GM06990 (cell line): ENCODE data around the gene SCN5A.

Experiments
- DNase-seq: peaks from one replicate; pipeline ENCODE4 v3.0.0-alpha.2; 2011; ENCODE audit not compliant: insufficient read length; ENCODE audit errors: extremely low read depth
- H3K27me3 ChIP-seq: replicated peaks from 2 replicates; pipeline ENCODE4 v1.6.0; 2011; ENCODE audit warnings: low read length; ENCODE audit not compliant: control insufficient read depth, insufficient read depth
- H3K36me3 ChIP-seq: 2 replicates; pipeline ENCODE4 v1.5.1; 2011; ENCODE audit warnings: low read length; ENCODE audit not compliant: control insufficient read depth, insufficient read depth
- H3K4me3 ChIP-seq: replicated peaks from 2 replicates; pipeline ENCODE4 v1.5.1; 2011; ENCODE audit warnings: low read depth, mild to moderate bottlenecking, control low read depth, low read length
- CTCF ChIP-seq: IDR thresholded peaks from 2 replicates; pipeline ENCODE4 v1.5.1; 2011; ENCODE audit warnings: low read length, control low read depth, mild to moderate bottlenecking, inconsistent platforms; ENCODE audit not compliant: insufficient read depth, poor library complexity, severe bottlenecking

SCN5A gene

GRCh38 chr3:38526792-38527191, 122.7 kb downstream of the SCN5A start:
- H3K36me3 ChIP-seq: peaks cover 6% of the 10 kb centered on the region
- no peak for DNase-seq
- no peak overlapping the region for H3K4me3 ChIP-seq
- no peak for TF ChIP-seq CTCF
- no peaks in the 10 kb centered on the region for H3K27me3 ChIP-seq

- peaks cover 7% of the 10 kb centered on the region for H3K36me3 ChIP-seq
- no peak for TF ChIP-seq CTCF
Measured at GRCh38 chr3:38524141-38524739, 125.2 kb downstream of the SCN5A start.

GRCh38 chr3:38522002-38522401, 127.5 kb downstream of the SCN5A start:
- Histone ChIP-seq H3K36me3 (peaks cover 3% of the 10 kb centered on the region), H3K27me3 (no peaks in the 10 kb centered on the region), H3K4me3 (no peak overlapping the region)
- TF ChIP-seq CTCF: no peak
- no peak for DNase-seq

More at GRCh38 chr3:38524141-38524739, 125.2 kb downstream of the SCN5A start:
- no peaks in the 10 kb centered on the region for H3K27me3 ChIP-seq
- H3K4me3 ChIP-seq: no peak overlapping the region
- no peak for DNase-seq

- Histone ChIP-seq H3K36me3 (peaks cover 3% of the 10 kb centered on the region), H3K27me3 (no peaks in the 10 kb centered on the region), H3K4me3 (no peak overlapping the region)
- TF ChIP-seq CTCF: peak; percentile 81
- no peak for DNase-seq
Measured at GRCh38 chr3:38521391-38521987, 128.0 kb downstream of the SCN5A start.

- TF ChIP-seq CTCF: no peak
- DNase-seq: no peak
Measured at GRCh38 chr3:38519651-38520050, 129.8 kb downstream of the SCN5A start.

More at GRCh38 chr3:38519651-38520050, 129.8 kb downstream of the SCN5A start:
- Histone ChIP-seq H3K4me3 (no peak overlapping the region), H3K36me3 (peaks cover 7% of the 10 kb centered on the region), H3K27me3 (no peaks in the 10 kb centered on the region)
